ENCODE measurements around the gene ADPRM.
A peak's percentile ranks its signal among the peaks of the same experiment; 100 is the strongest.

Gene ADPRM

GRCh38 chr17:10697092-10698081 lies at the start of gene ADPRM, which contains the start of gene SCO1:
ADPRM (plus strand) TSS chr17:10697594; CDS start chr17:10704927, 7,333 bp downstream.
SCO1 (minus strand) TSS chr17:10697533; CDS start chr17:10697507, 26 bp downstream.
- in situ Hi-C loops (cut with MboI; ENCODE audit: low pct_unique_long_range_greater_than_20kb, low sequenced_read_pairs, unreplicated experiment): no loop called here
- DNase-seq (ENCODE audit: low spot score): peak; percentile 95

GRCh38 chr17:10648381-10648780 lies 49.0 kb upstream of the ADPRM start:
- no peak for TF ChIP-seq CTCF (IDR thresholded peaks at IDR 0.05; ENCODE audit: extremely low read depth, insufficient read depth, missing control alignments)
- no peak for DNase-seq (ENCODE audit: low spot score)
- in situ Hi-C loops (cut with MboI; ENCODE audit: low pct_unique_long_range_greater_than_20kb, low sequenced_read_pairs, unreplicated experiment): no loop called here

More at GRCh38 chr17:10697092-10698081, at the start of gene ADPRM, which contains the start of gene SCO1:
- peak; percentile 43 for TF ChIP-seq CTCF (IDR thresholded peaks at IDR 0.05; ENCODE audit: extremely low read depth, insufficient read depth, missing control alignments)

- no peak for DNase-seq (ENCODE audit: low spot score)
- in situ Hi-C loops (cut with MboI; ENCODE audit: low pct_unique_long_range_greater_than_20kb, low sequenced_read_pairs, unreplicated experiment): no loop called here
- TF ChIP-seq CTCF (IDR thresholded peaks at IDR 0.05; ENCODE audit: extremely low read depth, insufficient read depth, missing control alignments): no peak
Observed at GRCh38 chr17:10648956-10649355, 48.4 kb upstream of the ADPRM start.

- no peak for DNase-seq (ENCODE audit: low spot score)
- in situ Hi-C loops (cut with MboI; ENCODE audit: low pct_unique_long_range_greater_than_20kb, low sequenced_read_pairs, unreplicated experiment): loop anchor here (10.0 kb wide), 1 partner anchor 195 kb away; no protein-coding TSS in a partner anchor
- no peak for TF ChIP-seq CTCF (IDR thresholded peaks at IDR 0.05; ENCODE audit: extremely low read depth, insufficient read depth, missing control alignments)
Observed at GRCh38 chr17:10649602-10650001, 47.8 kb upstream of the ADPRM start.

GRCh38 chr17:10651927-10652326 lies 45.5 kb upstream of the ADPRM start:
- in situ Hi-C loops (cut with MboI; ENCODE audit: low pct_unique_long_range_greater_than_20kb, low sequenced_read_pairs, unreplicated experiment): loop anchor here (10.0 kb wide), 1 partner anchor 193 kb away; no protein-coding TSS in a partner anchor
- DNase-seq (ENCODE audit: low spot score): no peak
- no peak for TF ChIP-seq CTCF (IDR thresholded peaks at IDR 0.05; ENCODE audit: extremely low read depth, insufficient read depth, missing control alignments)

GRCh38 chr17:10652984-10653659 lies 44.3 kb upstream of the ADPRM start:
- no peak for TF ChIP-seq CTCF (IDR thresholded peaks at IDR 0.05; ENCODE audit: extremely low read depth, insufficient read depth, missing control alignments)
- DNase-seq (ENCODE audit: low spot score): peak; percentile 45
- in situ Hi-C loops (cut with MboI; ENCODE audit: low pct_unique_long_range_greater_than_20kb, low sequenced_read_pairs, unreplicated experiment): loop anchor here (10.0 kb wide), 1 partner anchor 192 kb away; no protein-coding TSS in a partner anchor
